GM19035 (cell line): ENCODE data around the gene CCDC102B.
"Not testable (repeated sequence)": the region's sequence is repeated elsewhere in the genome, so short reads cannot be mapped to it uniquely, and the experiment has no call there.

Experiments
- ATAC-seq: cut with Tn5 transposase; IDR thresholded peaks from one replicate; pipeline ENCODE4 v1.9.1; 2021; ENCODE audit not compliant: unreplicated experiment

The CCDC102B gene

GRCh38 chr18:68797871-68798270 is at the start of gene CCDC102B:
Gene CCDC102B (plus strand): TSS chr18:68798080. CDS start chr18:68836764, 38,684 bp downstream.
- ATAC-seq = no peak

DNA sequence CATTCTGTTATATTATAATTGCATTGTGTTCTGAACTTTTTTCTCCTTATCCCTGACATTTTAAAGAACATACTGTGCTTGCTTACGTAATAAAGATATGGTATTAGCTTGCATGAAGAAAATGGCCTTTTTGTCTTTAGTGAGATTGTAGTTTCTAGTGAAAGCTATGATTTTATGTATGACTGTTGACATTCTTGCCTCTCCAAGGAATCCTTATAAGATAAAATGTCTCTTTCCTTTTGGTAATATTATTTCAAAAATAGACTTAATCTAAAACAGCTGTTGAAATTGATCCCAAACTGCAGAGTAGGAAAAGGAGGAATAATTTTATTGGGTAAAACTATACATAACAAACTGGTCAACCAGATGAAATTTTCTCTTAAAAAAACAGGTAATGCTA is 40.8 kb upstream of the CCDC102B start:
- no peak for ATAC-seq

GRCh38 chr18:68759308-68759707 is 38.6 kb upstream of the CCDC102B start:
- no peak for ATAC-seq

- no peak for ATAC-seq
These were observed 34.8 kb upstream of the CCDC102B start for GRCh38 chr18:68763083-68763482.

GRCh38 chr18:68764016-68764415 is 33.9 kb upstream of the CCDC102B start:
- no peak for ATAC-seq

GRCh38 chr18:68766433-68766832 is 31.4 kb upstream of the CCDC102B start:
- no peak for ATAC-seq

DNA sequence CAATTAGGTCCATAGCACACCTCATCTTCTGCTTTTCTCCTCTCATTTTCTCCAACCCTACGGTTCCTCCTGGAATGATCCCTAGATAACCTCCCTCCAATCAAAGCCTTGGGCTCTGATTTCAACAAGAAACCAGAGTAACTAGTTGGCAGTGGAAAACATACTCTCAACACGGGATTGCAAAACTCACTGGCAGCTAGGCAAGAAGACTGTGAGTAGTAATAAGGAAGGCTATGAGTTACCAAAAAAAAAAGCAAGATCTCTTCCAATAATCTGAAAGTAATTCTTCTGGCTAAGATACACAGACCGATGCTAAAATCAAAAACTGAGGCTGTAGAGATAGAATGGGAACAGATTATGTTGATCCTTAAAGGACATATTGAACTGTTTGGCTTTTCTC is 28.4 kb upstream of the CCDC102B start:
- ATAC-seq = no peak

GRCh38 chr18:68772268-68772667 is 25.6 kb upstream of the CCDC102B start:
- no peak for ATAC-seq

DNA sequence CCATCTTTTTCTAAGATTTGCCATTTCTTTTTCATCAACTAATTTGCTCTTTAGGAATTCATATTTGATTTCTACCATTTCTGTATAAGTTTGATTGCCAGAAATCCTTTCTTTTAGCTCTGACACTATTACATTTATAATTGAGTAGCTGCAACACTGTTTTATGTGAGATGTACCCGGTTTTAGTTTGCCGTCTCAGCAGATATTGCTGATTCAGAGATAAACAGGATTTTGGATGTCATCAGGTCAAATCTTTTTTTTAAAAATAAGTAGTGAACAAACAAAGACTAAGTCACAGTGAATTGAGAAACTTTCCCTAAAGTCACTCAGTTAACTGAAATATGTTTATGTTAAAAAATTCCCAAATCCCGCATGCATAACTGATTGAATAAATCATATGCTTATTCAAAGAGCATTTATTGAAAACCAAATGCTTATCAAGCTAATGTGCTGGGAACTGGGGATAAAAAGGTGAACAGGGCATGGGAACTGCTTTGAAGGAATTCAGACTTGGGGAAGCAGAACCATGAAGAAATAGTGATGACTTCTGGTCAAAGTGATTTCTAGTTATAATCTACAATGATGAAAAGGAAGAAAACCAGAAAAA is 19.5 kb upstream of the CCDC102B start:
- ATAC-seq = no peak

DNA sequence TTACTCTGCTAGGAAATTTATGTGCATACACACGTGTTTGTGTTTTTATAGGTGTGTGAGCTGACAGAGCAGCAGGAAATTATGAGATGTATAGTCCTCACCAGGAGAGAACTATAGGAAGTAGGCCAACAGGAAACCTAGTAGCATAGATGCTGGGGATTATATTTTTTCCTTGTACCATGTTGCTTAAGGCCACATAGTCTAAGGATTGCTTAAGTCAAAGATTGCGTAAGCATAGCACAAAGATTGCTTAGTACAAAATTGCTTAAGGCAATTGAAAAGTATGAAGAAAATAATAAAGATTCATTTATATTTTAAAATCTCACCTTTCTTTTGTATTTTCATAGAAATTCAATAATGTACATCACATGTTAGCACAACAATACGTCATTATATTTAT is 18.7 kb upstream of the CCDC102B start:
- no peak for ATAC-seq

GRCh38 chr18:68780802-68781635 is 16.9 kb upstream of the CCDC102B start:
- ATAC-seq = no peak

GRCh38 chr18:68783506-68783905 is 14.4 kb upstream of the CCDC102B start:
- no peak for ATAC-seq

DNA sequence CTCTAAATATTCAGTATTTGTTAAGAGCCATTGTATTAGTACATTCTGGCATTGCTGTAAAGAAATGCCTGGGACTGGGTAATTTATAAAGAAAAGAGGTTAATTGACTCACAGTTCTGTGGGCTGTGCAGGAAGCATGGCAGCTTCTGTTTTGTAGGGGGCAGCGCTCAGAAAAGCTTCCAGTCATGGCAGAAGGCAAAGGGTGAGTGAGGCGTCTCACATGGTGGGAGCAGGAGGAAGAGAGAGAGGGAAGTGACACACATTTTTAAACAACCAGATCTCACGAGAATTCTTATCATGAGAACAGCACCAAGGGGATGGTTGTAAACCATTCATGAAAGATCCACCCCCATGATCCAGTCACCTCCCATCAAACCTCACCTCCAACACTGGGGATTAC is 13.8 kb upstream of the CCDC102B start:
- no peak for ATAC-seq

- ATAC-seq = not testable (repeated sequence)
These were observed 7.6 kb upstream of the CCDC102B start for GRCh38 chr18:68790290-68790689.

- ATAC-seq = no peak
These were observed 6.1 kb upstream of the CCDC102B start for GRCh38 chr18:68791801-68792200.

GRCh38 chr18:68793951-68794350 is 3.9 kb upstream of the CCDC102B start:
- ATAC-seq = no peak

DNA sequence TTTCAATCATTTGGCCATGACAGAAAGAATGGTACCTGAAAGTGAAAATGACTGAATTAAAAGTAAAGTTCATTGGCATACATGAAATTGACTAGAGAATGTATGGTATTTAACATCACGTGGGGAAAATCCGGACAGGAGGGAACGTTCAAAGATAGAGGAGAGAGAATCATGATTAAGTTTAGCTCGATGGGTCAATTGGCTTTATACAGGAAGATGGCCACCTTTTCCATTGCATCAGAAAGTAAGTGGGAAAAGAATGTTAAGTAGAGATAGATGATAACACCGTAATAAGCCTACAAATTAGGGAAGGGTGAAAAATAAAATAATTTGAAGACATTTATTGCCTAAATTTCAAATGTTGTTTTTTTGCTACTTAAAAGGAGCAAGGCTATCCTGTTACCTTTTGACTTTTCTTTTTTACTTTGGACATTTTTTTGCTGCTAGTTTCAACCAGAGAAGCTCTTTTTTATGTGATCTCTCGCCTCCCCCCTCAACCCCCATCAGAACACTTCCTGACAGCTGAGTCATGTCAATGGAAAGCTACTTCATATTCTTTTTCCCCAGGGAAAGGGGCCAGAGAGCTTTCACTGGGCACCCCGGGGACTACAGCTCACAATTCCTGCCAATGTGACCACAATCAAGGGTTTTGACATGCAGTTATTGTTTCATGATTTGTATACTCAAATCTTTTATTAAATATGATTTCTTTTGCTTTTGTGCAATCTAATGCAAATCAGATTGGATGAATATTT is 767 bp upstream of the CCDC102B start:
- no peak for ATAC-seq

DNA sequence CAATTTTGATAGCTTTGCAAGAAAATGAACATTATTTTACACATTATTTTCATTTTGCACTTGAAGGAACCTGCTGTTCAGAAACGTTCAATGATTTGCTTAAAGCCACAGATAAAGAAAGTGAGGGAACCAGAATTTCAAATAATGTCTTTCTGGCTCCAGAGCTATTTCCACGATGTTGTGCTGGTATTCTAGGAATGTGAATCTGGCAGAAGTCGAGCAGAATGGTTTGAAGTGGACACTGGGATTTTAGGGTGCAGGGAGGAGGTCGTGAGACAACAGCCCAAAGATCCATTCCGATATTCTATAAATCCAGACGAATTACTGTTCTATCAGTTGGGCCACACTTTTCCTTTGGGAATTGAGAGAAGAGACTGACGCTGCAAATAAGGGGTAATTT is 2.2 kb downstream of the CCDC102B start:
- ATAC-seq = no peak

DNA sequence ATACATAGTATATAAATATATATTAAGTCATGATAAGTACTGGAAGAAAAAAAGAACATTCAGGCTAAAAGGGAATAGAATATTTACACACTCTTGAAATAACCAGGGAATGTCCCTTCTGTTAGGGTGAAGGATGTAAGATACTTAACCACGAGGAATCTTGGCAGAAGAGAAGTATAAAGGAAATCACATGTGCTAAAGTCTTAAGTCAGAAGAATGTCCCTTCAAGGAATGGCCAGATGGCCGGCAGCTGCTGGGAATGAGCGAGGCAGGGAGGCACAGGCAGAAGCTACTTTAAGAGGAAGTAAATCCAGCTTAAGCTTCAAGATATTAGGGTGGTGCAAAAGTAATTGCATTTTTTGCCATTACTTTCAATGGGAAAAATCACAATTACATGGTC is 5.5 kb downstream of the CCDC102B start:
- no peak for ATAC-seq

- no peak for ATAC-seq
These were observed 19.7 kb downstream of the CCDC102B start for GRCh38 chr18:68817584-68817983.

DNA sequence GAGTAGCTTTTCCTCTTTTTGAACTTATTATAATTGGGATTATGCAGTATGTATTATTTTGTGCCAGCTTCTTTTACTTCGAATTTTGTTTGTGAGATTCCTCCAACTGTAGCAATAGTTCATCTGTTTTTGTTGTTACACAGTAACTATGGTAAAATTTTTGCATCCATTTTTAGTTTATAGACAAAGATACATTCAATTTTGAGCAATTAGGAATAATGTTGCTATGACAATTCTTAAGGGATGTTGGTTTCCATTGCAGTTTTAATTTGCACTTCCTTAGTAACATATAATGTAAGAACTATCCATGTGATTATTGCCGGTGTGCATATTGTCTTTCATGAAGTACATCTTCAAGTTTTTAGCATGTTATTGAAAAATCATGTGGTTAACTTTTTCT is 20.7 kb downstream of the CCDC102B start:
- ATAC-seq = no peak

DNA sequence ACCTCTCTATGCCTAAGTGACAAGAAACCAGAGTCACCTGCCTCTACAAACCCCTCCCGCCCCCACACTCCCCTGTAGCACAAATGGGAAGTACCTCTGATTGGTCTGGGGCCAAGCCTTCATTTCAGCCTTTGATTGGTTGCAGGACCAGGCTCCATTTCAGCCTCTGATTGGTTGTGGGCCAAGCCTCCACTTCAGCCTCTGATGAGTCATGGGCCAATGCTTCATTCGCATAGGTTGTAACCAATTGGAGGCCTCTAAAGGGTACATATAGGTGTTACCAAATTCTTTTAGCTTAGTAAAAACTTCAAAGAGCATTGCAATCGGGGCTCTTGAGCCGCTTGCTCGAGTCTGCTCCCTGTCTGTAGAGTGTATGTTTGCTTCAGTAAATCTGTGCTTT is 25.0 kb downstream of the CCDC102B start:
- ATAC-seq = no peak
